ENCODE data around the gene EFCAB7. TPM values are rescaled to one million over a fixed set of nuclear protein-coding genes. Genes with fewer than 3 reads are reported as not detected.
A peak's percentile ranks its signal among the peaks of the same experiment; 100 is the strongest.

EFCAB7 gene
- total and polyA plus RNA-seq, 2 experiments from 2014 or later, result 4.2 to 4.9 TPM

DNA sequence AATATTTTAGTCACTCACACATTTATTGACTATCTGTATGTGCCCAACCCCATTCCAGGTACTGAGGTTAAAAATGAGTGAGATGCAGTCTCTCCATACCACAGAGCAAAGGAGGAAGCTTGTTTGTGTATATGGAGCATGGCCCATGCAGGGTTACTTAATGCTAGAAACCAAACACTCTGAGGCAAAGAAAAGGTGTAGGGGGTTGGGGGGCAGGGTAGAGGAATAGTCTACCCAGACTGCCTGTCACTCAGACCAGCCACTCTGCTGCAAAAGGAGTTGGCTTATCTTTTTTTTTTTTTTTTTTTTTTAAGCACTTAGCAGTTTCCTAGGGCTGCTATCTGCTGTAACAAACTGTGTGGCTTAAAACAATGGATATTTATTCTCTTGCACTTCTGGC, 89.6 kb downstream of the EFCAB7 start (continued):
- TF ChIP-seq, protein P1, sequence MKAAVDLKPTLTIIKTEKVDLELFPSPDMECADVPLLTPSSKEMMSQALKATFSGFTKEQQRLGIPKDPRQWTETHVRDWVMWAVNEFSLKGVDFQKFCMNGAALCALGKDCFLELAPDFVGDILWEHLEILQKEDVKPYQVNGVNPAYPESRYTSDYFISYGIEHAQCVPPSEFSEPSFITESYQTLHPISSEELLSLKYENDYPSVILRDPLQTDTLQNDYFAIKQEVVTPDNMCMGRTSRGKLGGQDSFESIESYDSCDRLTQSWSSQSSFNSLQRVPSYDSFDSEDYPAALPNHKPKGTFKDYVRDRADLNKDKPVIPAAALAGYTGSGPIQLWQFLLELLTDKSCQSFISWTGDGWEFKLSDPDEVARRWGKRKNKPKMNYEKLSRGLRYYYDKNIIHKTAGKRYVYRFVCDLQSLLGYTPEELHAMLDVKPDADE (IDR thresholded peaks at IDR 0.05), result no peak

DNA sequence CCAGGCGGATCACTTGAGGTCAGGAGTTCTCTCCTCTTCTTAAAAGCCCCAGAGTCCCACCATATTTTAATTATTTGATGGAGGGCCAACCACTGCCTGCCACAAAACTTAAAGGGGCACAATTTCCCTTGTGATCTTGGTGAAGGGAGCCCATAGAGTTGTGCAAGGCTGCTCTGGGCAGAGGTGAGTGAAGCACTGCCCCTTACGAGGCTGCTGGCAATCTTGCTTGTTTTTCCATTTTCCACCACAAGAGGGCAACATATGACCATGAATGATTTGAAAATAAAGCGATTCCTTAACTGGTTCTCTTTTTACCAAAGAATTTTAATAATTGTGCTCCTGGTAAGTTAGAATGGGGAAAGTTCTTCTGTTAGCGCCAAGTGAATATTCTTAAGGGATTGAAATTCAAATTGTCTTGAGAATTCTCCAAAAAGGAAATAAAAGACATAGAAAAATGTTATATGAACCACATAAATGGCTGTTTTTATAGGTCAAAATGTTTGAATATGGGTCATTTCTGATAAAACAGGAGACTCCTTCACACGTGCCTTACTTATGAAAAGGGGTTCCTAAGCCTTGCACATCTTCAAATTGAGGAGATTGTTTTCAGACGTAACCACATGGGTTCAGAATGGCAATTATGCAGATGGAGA, 92.6 kb downstream of the EFCAB7 start:
- DNase-seq (ENCODE audit: low spot score) (peak; percentile 86), ATAC-seq (peak; percentile 83)
- H3K4me3 Mint-ChIP-seq, result no peak overlapping the region
- Histone ChIP-seq H3F3A (replicated peaks; ENCODE audit: low read depth) (no peaks in the 10 kb centered on the region), H3K4me1 (ENCODE audit: insufficient read depth) (peaks cover 25% of the 10 kb centered on the region), H3K27ac (ENCODE audit: low read depth) (no peak overlapping the region), H3K9me2 (ENCODE audit: insufficient read depth) (peaks cover 4% of the 10 kb centered on the region; the same call in 1 of the 2 replicates), H3K36me3 (ENCODE audit: insufficient read depth) (no peaks in the 10 kb centered on the region), H3K4me2 (no peak overlapping the region), H2AFZ (no peak overlapping the region), H3K27me3 (ENCODE audit: insufficient read depth) (no peaks in the 10 kb centered on the region), H3K4me3 (no peak overlapping the region), H4K20me1 (replicated peaks; ENCODE audit: insufficient read depth) (no peaks in the 10 kb centered on the region), H3K79me2 (replicated peaks; ENCODE audit: insufficient read depth) (peaks cover 4% of the 10 kb centered on the region; the same call in 1 of the 2 replicates)
- TF ChIP-seq EZH2phosphoT487 (IDR thresholded peaks at IDR 0.05; ENCODE audit: unreplicated experiment), result no peak
- TF ChIP-seq, protein P2, sequence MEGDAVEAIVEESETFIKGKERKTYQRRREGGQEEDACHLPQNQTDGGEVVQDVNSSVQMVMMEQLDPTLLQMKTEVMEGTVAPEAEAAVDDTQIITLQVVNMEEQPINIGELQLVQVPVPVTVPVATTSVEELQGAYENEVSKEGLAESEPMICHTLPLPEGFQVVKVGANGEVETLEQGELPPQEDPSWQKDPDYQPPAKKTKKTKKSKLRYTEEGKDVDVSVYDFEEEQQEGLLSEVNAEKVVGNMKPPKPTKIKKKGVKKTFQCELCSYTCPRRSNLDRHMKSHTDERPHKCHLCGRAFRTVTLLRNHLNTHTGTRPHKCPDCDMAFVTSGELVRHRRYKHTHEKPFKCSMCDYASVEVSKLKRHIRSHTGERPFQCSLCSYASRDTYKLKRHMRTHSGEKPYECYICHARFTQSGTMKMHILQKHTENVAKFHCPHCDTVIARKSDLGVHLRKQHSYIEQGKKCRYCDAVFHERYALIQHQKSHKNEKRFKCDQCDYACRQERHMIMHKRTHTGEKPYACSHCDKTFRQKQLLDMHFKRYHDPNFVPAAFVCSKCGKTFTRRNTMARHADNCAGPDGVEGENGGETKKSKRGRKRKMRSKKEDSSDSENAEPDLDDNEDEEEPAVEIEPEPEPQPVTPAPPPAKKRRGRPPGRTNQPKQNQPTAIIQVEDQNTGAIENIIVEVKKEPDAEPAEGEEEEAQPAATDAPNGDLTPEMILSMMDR (conservative IDR thresholded peaks at IDR 0.05; ENCODE audit: low read depth in 2 of 2), result peak; percentile 78 to 92
- peaks cover 34% of the 10 kb centered on the region for H3K4me1 Mint-ChIP-seq
- H3K9me3 Mint-ChIP-seq, result no peaks in the 10 kb centered on the region
- H3K27ac Mint-ChIP-seq, result no peak overlapping the region
- H3K36me3 Mint-ChIP-seq (ENCODE audit: low read depth), result no peaks in the 10 kb centered on the region
- no peaks in the 10 kb centered on the region for H3K27me3 Mint-ChIP-seq (ENCODE audit: insufficient read depth, low read depth, poor library complexity)

DNA sequence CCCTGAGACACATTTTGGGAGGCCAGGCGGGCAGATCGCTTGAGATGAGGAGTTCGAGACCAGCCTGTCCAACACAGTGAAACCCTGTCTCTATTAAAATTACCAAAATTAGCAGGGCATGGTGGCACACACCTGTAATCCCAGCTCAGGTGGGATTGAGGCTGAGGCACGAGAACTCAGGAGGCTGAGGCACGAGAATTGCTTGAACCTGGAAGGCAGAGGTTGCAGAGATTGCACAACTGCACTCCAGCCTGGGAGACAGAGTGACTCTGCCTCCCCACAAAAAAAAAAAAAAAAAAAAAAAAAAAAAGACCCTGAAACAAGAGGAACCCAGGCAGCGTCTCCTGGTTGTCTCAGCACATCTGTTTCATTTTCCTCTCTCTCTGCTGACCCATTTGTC, 94.1 kb downstream of the EFCAB7 start:
- H3K27ac Mint-ChIP-seq, result no peak overlapping the region; the same call in 1 of the 2 replicates
- H3K36me3 Mint-ChIP-seq (ENCODE audit: low read depth), result no peaks in the 10 kb centered on the region
- DNase-seq (ENCODE audit: low spot score) (no peak), ATAC-seq (no peak)
- Histone ChIP-seq H3K79me2 (replicated peaks; ENCODE audit: insufficient read depth) (peaks cover 4% of the 10 kb centered on the region; the same call in 1 of the 2 replicates), H3K4me1 (ENCODE audit: insufficient read depth) (peaks cover 17% of the 10 kb centered on the region), H2AFZ (no peak overlapping the region), H4K20me1 (replicated peaks; ENCODE audit: insufficient read depth) (no peaks in the 10 kb centered on the region), H3K4me2 (no peak overlapping the region), H3F3A (replicated peaks; ENCODE audit: low read depth) (no peaks in the 10 kb centered on the region), H3K9me2 (ENCODE audit: insufficient read depth) (peaks cover 4% of the 10 kb centered on the region; the same call in 1 of the 2 replicates), H3K36me3 (ENCODE audit: insufficient read depth) (no peaks in the 10 kb centered on the region), H3K27ac (ENCODE audit: low read depth) (no peak overlapping the region), H3K27me3 (ENCODE audit: insufficient read depth) (no peaks in the 10 kb centered on the region), H3K4me3 (no peak overlapping the region)
- TF ChIP-seq NANOG (IDR thresholded peaks at IDR 0.05; ENCODE audit: borderline replicate concordance), result no peak
- peaks cover 26% of the 10 kb centered on the region for H3K4me1 Mint-ChIP-seq
- no peaks in the 10 kb centered on the region for H3K27me3 Mint-ChIP-seq (ENCODE audit: insufficient read depth, low read depth, poor library complexity)
- H3K4me3 Mint-ChIP-seq, result no peak overlapping the region
- H3K9me3 Mint-ChIP-seq, result no peaks in the 10 kb centered on the region

DNA sequence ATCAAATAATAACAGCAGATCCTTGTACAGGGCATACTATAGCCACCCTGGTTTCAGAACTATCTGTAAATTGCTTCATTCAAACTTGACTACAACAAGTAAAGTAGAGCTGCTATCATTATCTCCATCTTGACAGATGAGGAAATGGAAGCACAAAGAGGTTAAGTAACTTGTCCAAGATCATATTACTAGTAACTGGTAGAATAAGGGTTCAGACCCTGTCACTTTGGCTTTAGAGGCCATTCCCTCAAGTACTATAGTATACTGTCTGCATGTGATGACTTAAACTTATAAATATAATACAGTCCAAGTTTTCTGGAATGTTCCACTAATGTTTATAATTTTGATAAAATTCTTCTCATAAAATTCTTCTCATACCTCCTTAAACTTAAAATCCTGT, 94.7 kb downstream of the EFCAB7 start:
- Mint-ChIP-seq H3K4me1 (peaks cover 21% of the 10 kb centered on the region), H3K9me3 (no peaks in the 10 kb centered on the region), H3K27ac (no peak overlapping the region), H3K4me3 (no peak overlapping the region), H3K36me3 (ENCODE audit: low read depth) (no peaks in the 10 kb centered on the region), H3K27me3 (ENCODE audit: insufficient read depth, low read depth, poor library complexity) (no peaks in the 10 kb centered on the region)
- Histone ChIP-seq H3K79me2 (replicated peaks; ENCODE audit: insufficient read depth) (peaks cover under 1% of the 10 kb centered on the region; the same call in 1 of the 2 replicates), H3F3A (replicated peaks; ENCODE audit: low read depth) (no peaks in the 10 kb centered on the region), H3K36me3 (ENCODE audit: insufficient read depth) (no peaks in the 10 kb centered on the region), H3K4me2 (no peak overlapping the region), H3K9me2 (ENCODE audit: insufficient read depth) (peaks cover 4% of the 10 kb centered on the region; the same call in 1 of the 2 replicates), H3K4me1 (ENCODE audit: insufficient read depth) (peaks cover 11% of the 10 kb centered on the region), H3K4me3 (no peak overlapping the region), H2AFZ (no peak overlapping the region), H3K27ac (ENCODE audit: low read depth) (no peak overlapping the region), H4K20me1 (replicated peaks; ENCODE audit: insufficient read depth) (0 out of 2 replicates have a peak, but pooled peaks cover 3% of the 10 kb centered on the region), H3K27me3 (ENCODE audit: insufficient read depth) (no peaks in the 10 kb centered on the region)
- no peak for ATAC-seq
- no peak for TF ChIP-seq JUNB (IDR thresholded peaks at IDR 0.05; ENCODE audit: unreplicated experiment)
- no peak for TF ChIP-seq ZNF331 (CRISPR knock-in tag; IDR thresholded peaks at IDR 0.05; ENCODE audit: low read depth)
- TF ChIP-seq POLR2AphosphoS5 (IDR thresholded peaks at IDR 0.05; ENCODE audit: low read depth), result no peak
- DNase-seq (ENCODE audit: low spot score), result no peak

Data from GM23338 (cell line).